OCI-LY1 (cell line): ENCODE measurements around the gene SDK2.

ENCODE experiments used
- CTCF ChIP-seq: fragments of 200-600 bp; sonication (generic), shearing (Covaris generic); IDR thresholded peaks from 2 replicates; pipeline ENCODE4 v1.5.1; 2017; ENCODE audit warnings: mild to moderate bottlenecking, antibody characterized with exemption, low read length, moderate library complexity, mixed read lengths
- EZH2 ChIP-seq: fragments of 200-600 bp; sonication (generic), shearing (Covaris generic); IDR thresholded peaks from 2 replicates; pipeline ENCODE4 v1.8.0; 2017; ENCODE audit warnings: borderline replicate concordance, mixed run types, mild to moderate bottlenecking, antibody characterized with exemption, low read length, moderate library complexity, mixed read lengths

- TF ChIP-seq CTCF (no peak), EZH2 (no peak)
Measured at GRCh38 chr17:73628642-73629552, 15.3 kb downstream of the SDK2 start.
